Uterus (tissue), 4 donors: ENCODE data around the gene LRIT1. TPM values are rescaled to one million over a fixed set of nuclear protein-coding genes. Genes with fewer than 3 reads are reported as not detected.

Experiments used
- DNase-seq, 2 donors: peaks; one replicate each; pipeline ENCODE4 v3.0.0-alpha.2; 2019 to 2020
- H3K27ac ChIP-seq, 2 donors: fragments of 200-600 bp; sonication (generic); 1 replicate in 1 of 2; 2 replicates in 1 of 2; pipeline ENCODE4 v1.5.1; 2016 to 2018
- H3K27me3 ChIP-seq, 2 donors: fragments of 200-600 bp; sonication (generic); one replicate each; pipeline ENCODE4 v1.5.1; 2018 to 2019; ENCODE audit warnings: control low read depth in 1 of 2
- H3K36me3 ChIP-seq, 2 donors: fragments of 200-600 bp; sonication (generic); one replicate each; pipeline ENCODE4 v1.5.1; 2019; ENCODE audit warnings: control low read depth in 1 of 2
- H3K4me1 ChIP-seq, 2 donors: fragments of 200-600 bp; sonication (generic); one replicate each; pipeline ENCODE4 v1.5.1; 2018 to 2019; ENCODE audit warnings: control low read depth in 1 of 2
- H3K4me3 ChIP-seq, 2 donors: fragments of 200-600 bp; sonication (generic); 1 replicate in 1 of 2; 2 replicates in 1 of 2; pipeline ENCODE4 v1.5.1; 2018 to 2019; ENCODE audit warnings: mild to moderate bottlenecking in 1 of 2
- H3K9me3 ChIP-seq, 2 donors: fragments of 200-600 bp; sonication (generic); one replicate each; pipeline ENCODE4 v1.5.1; 2019; ENCODE audit warnings: control low read depth in 1 of 2
- CTCF ChIP-seq, 4 experiments: fragments of 200-600 bp in 2 of 4; fragments of 450-650 bp in 2 of 4; sonication (generic) in 2 of 4; IDR thresholded peaks; one replicate each; pipeline ENCODE4 v1.5.1; 2016 to 2019; ENCODE audit warnings: antibody characterized with exemption in 4 of 4, mild to moderate bottlenecking in 2 of 4, moderate library complexity in 1 of 4
- POLR2A ChIP-seq, 2 donors: fragments of 450-650 bp; IDR thresholded peaks; one replicate each; pipeline ENCODE4 v1.6.1; 2016; ENCODE audit warnings: antibody characterized with exemption in 2 of 2, mild to moderate bottlenecking in 1 of 2, moderate library complexity in 1 of 2
- intact Hi-C: fragments of 100-400 bp; cut with DNase I; formaldehyde crosslinking; loops from one replicate; pipeline ENCODE4 v1.15.1; 2023; ENCODE audit warnings: low total_unique reads
- total RNA-seq, 4 donors: library from RNA; depleted of rRNA in 3 of 4; stranded (reverse); fragments of >200 nt in 3 of 4; gene quantifications; one replicate each; pipeline versions ENCODE4 v1.1.0 to v1.2.4, GENCODE V29; 2014 to 2023
- donor health status: DM: yes; HTN: yes; CAD: no.

LRIT1 gene
- total RNA-seq, 4 donors from 2014 or later = not detected

- no peaks in the 10 kb centered on the region for H3K4me1 ChIP-seq
- TF ChIP-seq CTCF (IDR thresholded peaks at IDR 0.05) (no peak), POLR2A (IDR thresholded peaks at IDR 0.05) (no peak)
- no peaks in the 10 kb centered on the region for H3K36me3 ChIP-seq
- intact Hi-C loops = no loop called here
- DNase-seq = no peak
- H3K27me3 ChIP-seq = peaks cover 0 to 6% of the 10 kb centered on the region in 2 donors
- H3K27ac ChIP-seq = no peak overlapping the region
- H3K9me3 ChIP-seq = no peaks in the 10 kb centered on the region
- no peak overlapping the region for H3K4me3 ChIP-seq
Observed at GRCh38 chr10:84193846-84194423, 47.4 kb downstream of the LRIT1 start.

DNA sequence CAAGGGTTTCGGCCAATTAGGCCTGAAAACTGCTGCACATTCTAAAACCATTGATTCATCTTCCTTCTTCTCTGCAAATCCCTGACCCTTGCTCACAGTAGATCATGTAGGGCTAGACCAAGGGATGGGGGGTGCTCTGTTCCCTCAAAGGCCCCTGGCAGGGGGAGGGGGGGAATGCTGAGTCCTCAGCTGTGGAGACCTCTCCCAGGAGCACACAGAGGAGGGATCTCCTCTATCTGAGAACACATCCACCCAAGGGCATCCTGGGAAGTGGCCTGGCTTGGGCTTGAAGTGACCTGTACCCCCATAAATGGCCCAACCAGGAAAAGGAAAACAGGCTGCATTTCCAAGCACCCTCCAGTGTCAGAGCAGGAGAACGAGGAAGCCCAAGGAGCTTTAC, 48.0 kb downstream of the LRIT1 start:
- H3K36me3 ChIP-seq = no peaks in the 10 kb centered on the region
- H3K4me3 ChIP-seq = no peak overlapping the region
- DNase-seq = no peak
- no peak for TF ChIP-seq CTCF (IDR thresholded peaks at IDR 0.05)
- no peak for TF ChIP-seq POLR2A (IDR thresholded peaks at IDR 0.05)
- H3K27me3 ChIP-seq = peaks cover 0 to 6% of the 10 kb centered on the region in 2 donors
- no peak overlapping the region for H3K27ac ChIP-seq
- H3K9me3 ChIP-seq = no peaks in the 10 kb centered on the region
- intact Hi-C loops = no loop called here
- H3K4me1 ChIP-seq = no peaks in the 10 kb centered on the region

DNA sequence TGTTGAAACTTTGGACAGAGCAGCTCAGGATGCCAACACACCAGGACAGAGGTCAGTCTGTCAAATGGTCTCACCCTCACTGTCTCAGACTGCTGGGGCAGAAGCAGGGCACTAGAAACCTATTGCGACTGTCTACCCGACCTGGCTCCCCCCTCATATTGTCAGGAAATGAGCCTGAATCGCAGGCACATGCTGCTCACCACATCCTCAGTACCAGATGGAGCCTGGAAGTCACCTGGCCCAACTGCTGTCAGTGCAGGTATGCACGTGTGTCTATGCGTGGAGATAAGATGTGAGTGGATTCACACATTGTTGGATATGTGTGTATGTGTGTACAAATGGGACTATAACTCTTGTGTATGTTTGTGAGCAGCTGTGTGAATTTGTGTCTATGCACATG, 50.2 kb downstream of the LRIT1 start:
- Histone ChIP-seq H3K27me3 (peaks cover 0 to 6% of the 10 kb centered on the region in 2 donors), H3K4me1 (no peaks in the 10 kb centered on the region), H3K9me3 (no peaks in the 10 kb centered on the region), H3K4me3 (no peak overlapping the region), H3K27ac (no peak overlapping the region), H3K36me3 (no peaks in the 10 kb centered on the region)
- intact Hi-C loops = no loop called here
- TF ChIP-seq POLR2A (IDR thresholded peaks at IDR 0.05) (no peak), CTCF (IDR thresholded peaks at IDR 0.05) (no peak)
- no peak for DNase-seq

- Histone ChIP-seq H3K27me3 (peaks cover 0 to 6% of the 10 kb centered on the region in 2 donors), H3K36me3 (no peaks in the 10 kb centered on the region), H3K27ac (no peak overlapping the region), H3K9me3 (no peaks in the 10 kb centered on the region), H3K4me3 (no peak overlapping the region), H3K4me1 (no peaks in the 10 kb centered on the region)
- intact Hi-C loops = no loop called here
- TF ChIP-seq CTCF (IDR thresholded peaks at IDR 0.05) = no peak
- no peak for TF ChIP-seq POLR2A (IDR thresholded peaks at IDR 0.05)
- no peak for DNase-seq
Observed at GRCh38 chr10:84190621-84191020, 50.7 kb downstream of the LRIT1 start.

DNA sequence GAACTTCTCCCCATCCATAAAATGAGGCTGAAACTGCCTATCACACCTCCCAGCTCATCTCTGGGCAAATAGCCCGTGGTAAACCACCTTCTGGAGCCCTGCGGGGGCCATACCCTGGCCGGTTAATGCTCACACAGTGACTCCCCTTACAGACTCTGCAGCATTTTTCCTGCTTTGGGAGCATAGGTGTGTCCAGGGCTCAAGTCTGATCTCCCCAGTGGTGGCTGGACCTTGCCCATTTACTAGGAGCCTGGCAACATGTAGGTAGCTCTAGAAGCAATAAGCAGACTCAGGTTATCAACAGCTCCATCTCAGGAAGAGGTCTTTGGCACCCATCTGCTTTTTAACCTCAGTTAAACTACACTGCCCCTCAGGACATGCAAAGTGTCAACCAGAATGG, 52.5 kb downstream of the LRIT1 start:
- H3K27me3 ChIP-seq = no peaks in the 10 kb centered on the region
- intact Hi-C loops = no loop called here
- H3K4me3 ChIP-seq = no peak overlapping the region
- no peaks in the 10 kb centered on the region for H3K9me3 ChIP-seq
- H3K4me1 ChIP-seq = no peaks in the 10 kb centered on the region
- no peak overlapping the region for H3K27ac ChIP-seq
- DNase-seq = no peak
- no peaks in the 10 kb centered on the region for H3K36me3 ChIP-seq
- no peak for TF ChIP-seq CTCF (IDR thresholded peaks at IDR 0.05)
- no peak for TF ChIP-seq POLR2A (IDR thresholded peaks at IDR 0.05)
